SH-SY5Y (cell line): ENCODE results near the gene TIMM10.

ENCODE experiments used
- GATA2 ChIP-seq: IDR thresholded peaks from 2 replicates; pipeline ENCODE4 v1.6.1; 2011; ENCODE audit warnings: mild to moderate bottlenecking, low read depth, low read length
- GATA3 ChIP-seq: IDR thresholded peaks from 2 replicates; pipeline ENCODE4 v1.6.1; 2011; ENCODE audit warnings: low read depth, mild to moderate bottlenecking, low read length, moderate library complexity

The TIMM10 gene

GRCh38 chr11:57549983-57550382 is 19.4 kb upstream of the TIMM10 start:
- TF ChIP-seq GATA2: no peak
- no peak for TF ChIP-seq GATA3

- TF ChIP-seq GATA3 (no peak), GATA2 (no peak)
These were observed 17.4 kb upstream of the TIMM10 start for GRCh38 chr11:57547854-57548377.

- TF ChIP-seq GATA2: no peak
- TF ChIP-seq GATA3: no peak
These were observed 16.4 kb upstream of the TIMM10 start for GRCh38 chr11:57546869-57547475.

- TF ChIP-seq GATA2 (no peak), GATA3 (no peak)
These were observed 15.9 kb upstream of the TIMM10 start for GRCh38 chr11:57546451-57546850.

- TF ChIP-seq GATA3 (no peak), GATA2 (no peak)
These were observed 15.3 kb upstream of the TIMM10 start for GRCh38 chr11:57545883-57546282.

- TF ChIP-seq GATA2 (no peak), GATA3 (no peak)
These were observed 14.0 kb upstream of the TIMM10 start for GRCh38 chr11:57544566-57544965.

GRCh38 chr11:57543593-57543992 is 13.0 kb upstream of the TIMM10 start:
- no peak for TF ChIP-seq GATA2
- TF ChIP-seq GATA3: no peak

- no peak for TF ChIP-seq GATA3
- no peak for TF ChIP-seq GATA2
These were observed 12.0 kb upstream of the TIMM10 start for GRCh38 chr11:57542582-57542981.

GRCh38 chr11:57541169-57541568 is 10.6 kb upstream of the TIMM10 start:
- TF ChIP-seq GATA2 (no peak), GATA3 (no peak)

- TF ChIP-seq GATA2: no peak
- no peak for TF ChIP-seq GATA3
These were observed 8.8 kb upstream of the TIMM10 start for GRCh38 chr11:57539342-57539741.

- TF ChIP-seq GATA2 (no peak), GATA3 (no peak)
These were observed 6.5 kb upstream of the TIMM10 start, which contains the start of gene SMTNL1 for GRCh38 chr11:57536947-57537619. TSS of gene SMTNL1 (plus strand) at chr11:57537595. CDS start at chr11:57542643, 5,048 bp downstream.

- TF ChIP-seq GATA2 (no peak), GATA3 (no peak)
These were observed 349 bp downstream of the TIMM10 start for GRCh38 chr11:57530215-57530595.

- no peak for TF ChIP-seq GATA2
- TF ChIP-seq GATA3: no peak
These were observed 1.5 kb downstream of the TIMM10 start for GRCh38 chr11:57529012-57529411.

GRCh38 chr11:57527056-57527631 is 3.4 kb downstream of the TIMM10 start:
- no peak for TF ChIP-seq GATA2
- no peak for TF ChIP-seq GATA3

GRCh38 chr11:57523419-57523818 is 7.1 kb downstream of the TIMM10 start:
- TF ChIP-seq GATA2 (no peak), GATA3 (no peak)

- TF ChIP-seq GATA2 (no peak), GATA3 (no peak)
These were observed 9.4 kb downstream of the TIMM10 start for GRCh38 chr11:57521116-57521515.

- TF ChIP-seq GATA2: no peak
These were observed 14.5 kb downstream of the TIMM10 start for GRCh38 chr11:57516061-57516443.
